K562 (cell line): ENCODE results near the gene OR10H5. TPM values are rescaled to one million over a fixed set of nuclear protein-coding genes. Genes with fewer than 3 reads are reported as not detected.

ENCODE experiments used
- CHCHD3 ChIP-seq: fragments of 250-450 bp; sonication (Bioruptor Pico); IDR thresholded peaks from 2 replicates; pipeline ENCODE4 v2.1.2; 2022; ENCODE audit warnings: mild to moderate bottlenecking
- DDX20 ChIP-seq: fragments of 450-650 bp; IDR thresholded peaks from 2 replicates; pipeline ENCODE4 v1.6.1; 2016; ENCODE audit warnings: missing genetic modification characterization, low read depth, mild to moderate bottlenecking, missing compliant biosample characterization, moderate library complexity
- GATAD2A ChIP-seq: fragments of 450-650 bp; IDR thresholded peaks from 2 replicates; pipeline ENCODE4 v1.6.1; 2017
- MBD2 ChIP-seq: sonication (generic); IDR thresholded peaks from 2 replicates; pipeline ENCODE4 v1.6.1; 2016; ENCODE audit warnings: low read depth, borderline replicate concordance
- POU5F1 ChIP-seq: fragments of 150-350 bp; IDR thresholded peaks from 2 replicates; pipeline ENCODE4 v1.6.1; 2014; ENCODE audit warnings: borderline replicate concordance, low read length, low read depth, mild to moderate bottlenecking; ENCODE audit not compliant: partially characterized antibody
- RREB1 ChIP-seq: fragments of 250-450 bp; sonication (Bioruptor Pico); IDR thresholded peaks from 2 replicates; pipeline ENCODE4 v1.4.0; 2020
- SMARCA4 ChIP-seq: fragments of 450-650 bp; IDR thresholded peaks from 2 replicates; pipeline ENCODE4 v1.6.1; 2016
- SMC3 ChIP-seq: conservative IDR thresholded peaks from 2 replicates; pipeline ENCODE4 v1.6.1; 2011; ENCODE audit warnings: low read depth, low read length, improper control_type of control experiment; ENCODE audit not compliant: insufficient read depth
- ZNF316 ChIP-seq: fragments of 450-650 bp; IDR thresholded peaks from 2 replicates; pipeline ENCODE4 v1.6.1; 2016
- ZNF318 ChIP-seq, 2 experiments: fragments of 450-650 bp; IDR thresholded peaks; 2 replicates each; pipeline ENCODE4 v1.6.1; 2016; ENCODE audit warnings: mild to moderate bottlenecking in 2 of 2, borderline replicate concordance in 1 of 2, low read depth in 1 of 2, moderate library complexity in 1 of 2
- ZNF444 ChIP-seq: fragments of 250-450 bp; sonication (Bioruptor Pico); IDR thresholded peaks from 2 replicates; pipeline ENCODE4 v1.4.0; 2020; ENCODE audit warnings: mild to moderate bottlenecking, moderate library complexity
- ZNF511 ChIP-seq: sonication (generic); formaldehyde crosslinking; IDR thresholded peaks from 2 replicates; pipeline ENCODE4 v1.8.0; 2022; ENCODE audit warnings: mild to moderate bottlenecking, missing genetic modification reagents
- polyA plus RNA-seq, 8 experiments: library from polyadenylated mRNA; depleted of rRNA in 4 of 8; stranded (reverse) in 5 of 8; unstranded in 3 of 8; fragments of >200 nt; fragmentation: Nextera tagmentation in 2 of 8; fragmentation: Illumina TruSeq in 1 of 8; extraction: Ambion mirVana in 2 of 8; extraction: Trizol in 1 of 8; gene quantifications; 2 replicates each; pipeline versions ENCODE4 v1.2.1 to v1.2.3, GENCODE V29; 2011 to 2014; ENCODE audit warnings: inconsistent platforms in 1 of 8, missing spikeins in 1 of 8
- total RNA-seq, 7 experiments: library from RNA; depleted of rRNA in 6 of 7; stranded (reverse); fragments of >200 nt in 6 of 7; fragmentation: Illumina TruSeq in 2 of 7; extraction: Trizol in 2 of 7; gene quantifications; 2 replicates each; pipeline versions ENCODE4 v1.2.1 to v1.2.3, GENCODE V29; 2011 to 2021; ENCODE audit warnings: low replicate concordance in 1 of 7

Gene OR10H5
- total and polyA plus RNA-seq, 9 of the 15 experiments (the other 6 are each of a cell fraction or from before 2014, with no cell fraction given) = not detected

GRCh38 chr19:15836330-15837220 is 49.1 kb downstream of the OR10H5 start (continued):
- 0 out of 2 replicates have a peak, but pooled peaks have one; percentile 10 for TF ChIP-seq CHCHD3 (CRISPR knock-in tag)
- TF ChIP-seq SMARCA4 = no peak
- TF ChIP-seq SMC3 = no peak
- TF ChIP-seq RREB1 (CRISPR knock-in tag) = peak; percentile 55; the same call in 1 of the 2 replicates
- TF ChIP-seq ZNF444 (CRISPR knock-in tag) = no peak; the same call in none of the 2 replicates
- peak; percentile 97 for TF ChIP-seq ZNF316
- TF ChIP-seq DDX20 (tag) = no peak
- 0 out of 2 replicates have a peak, but pooled peaks have one; percentile 76 for TF ChIP-seq GATAD2A
- no peak for TF ChIP-seq ZNF318 (IDR thresholded peaks at IDR 0.05; ENCODE audit: borderline replicate concordance in 1 of 2, low read depth in 1 of 2)
- peak; percentile 26 for TF ChIP-seq POU5F1
- TF ChIP-seq ZNF511 = 0 out of 2 replicates have a peak, but pooled peaks have one; percentile 40
- peak; percentile 84 for TF ChIP-seq MBD2
